GM21423 (cell line): ENCODE data around the gene GABBR2.

Source experiments
- ATAC-seq: cut with Tn5 transposase; IDR thresholded peaks from one replicate; pipeline ENCODE4 v1.9.1; 2021; ENCODE audit warnings: mild to moderate bottlenecking, moderate library complexity; ENCODE audit not compliant: unreplicated experiment

Gene GABBR2

DNA sequence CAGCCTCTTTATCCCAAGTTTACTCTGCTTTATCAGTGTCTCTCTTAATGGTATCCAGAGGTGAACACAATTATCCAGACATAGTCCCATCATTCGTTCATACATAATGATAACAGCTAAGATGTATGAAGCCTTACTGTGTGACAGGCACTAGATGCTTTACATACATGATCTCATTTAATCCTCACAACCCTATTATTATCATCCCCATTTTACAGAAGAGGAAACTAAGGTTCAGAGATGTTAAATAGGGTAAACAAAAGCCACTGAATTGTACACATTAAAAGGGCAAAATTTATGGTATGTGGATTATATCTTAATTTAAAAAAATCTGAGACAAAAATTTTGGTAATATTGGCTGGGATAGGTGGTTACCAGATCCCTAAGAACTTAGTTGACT is 329.2 kb downstream of the GABBR2 start:
- no peak for ATAC-seq

GRCh38 chr9:98378794-98379193 is 329.9 kb downstream of the GABBR2 start:
- no peak for ATAC-seq

DNA sequence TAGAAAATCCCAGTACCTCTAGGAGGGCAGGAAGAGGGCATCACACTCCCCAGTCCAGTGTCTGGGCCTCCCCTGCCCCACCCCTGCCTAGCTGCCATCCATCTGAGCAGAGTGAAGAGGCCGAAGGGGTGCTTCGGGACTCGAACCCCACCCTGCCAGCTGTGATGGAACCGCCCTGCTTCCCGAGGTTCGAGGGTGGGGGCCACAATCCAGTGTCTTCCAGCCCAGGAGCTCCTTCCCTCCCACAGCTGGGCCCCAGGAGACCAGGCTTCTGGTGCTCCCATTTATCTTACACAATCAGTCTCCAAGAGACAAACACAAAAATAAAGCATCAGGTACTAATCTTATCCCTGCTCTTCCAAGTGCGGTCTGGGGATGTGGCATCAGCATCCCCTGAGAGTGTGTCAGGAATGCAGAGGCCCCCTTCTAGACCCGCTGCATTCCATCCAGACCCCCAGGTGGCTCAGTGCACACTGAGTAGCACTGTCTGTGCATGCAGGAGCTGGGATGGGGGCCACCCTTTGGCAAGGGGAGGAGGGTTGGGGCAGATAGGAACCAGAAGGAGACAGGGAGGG is 330.4 kb downstream of the GABBR2 start:
- no peak for ATAC-seq

GRCh38 chr9:98375138-98375726 is 333.5 kb downstream of the GABBR2 start:
- ATAC-seq: peak; percentile 56

DNA sequence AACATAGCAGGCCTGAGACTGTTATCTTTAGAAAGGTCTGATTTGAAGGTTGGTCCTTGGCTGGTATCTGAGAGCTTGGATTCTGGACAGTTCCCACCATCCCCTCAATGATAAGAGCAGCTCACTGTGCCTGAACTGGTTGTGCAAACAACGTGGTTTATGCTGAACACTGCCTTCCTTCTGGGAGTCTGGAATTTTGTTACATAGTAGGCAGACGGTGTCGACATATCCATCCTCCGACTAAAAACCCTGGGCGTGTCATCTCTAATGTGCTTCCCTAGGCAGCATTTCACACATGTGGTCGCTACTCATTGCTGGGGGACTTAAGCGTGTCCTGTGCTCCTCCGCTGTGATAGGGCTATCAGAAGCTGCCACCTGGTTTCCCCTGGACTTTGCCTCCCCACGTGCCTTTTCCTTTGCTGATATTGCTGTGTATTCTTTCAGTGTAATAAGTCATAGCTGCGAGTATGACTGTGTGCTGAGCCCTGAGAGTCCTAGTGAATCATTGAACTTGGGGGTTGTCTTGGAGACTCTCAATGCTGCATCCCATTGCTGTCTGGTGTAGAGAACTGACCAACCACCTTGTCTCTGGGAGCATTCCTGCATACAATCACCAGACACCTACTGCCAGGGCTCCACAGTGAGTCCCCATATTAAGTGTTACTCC is 334.2 kb downstream of the GABBR2 start:
- peak; percentile 30 for ATAC-seq

DNA sequence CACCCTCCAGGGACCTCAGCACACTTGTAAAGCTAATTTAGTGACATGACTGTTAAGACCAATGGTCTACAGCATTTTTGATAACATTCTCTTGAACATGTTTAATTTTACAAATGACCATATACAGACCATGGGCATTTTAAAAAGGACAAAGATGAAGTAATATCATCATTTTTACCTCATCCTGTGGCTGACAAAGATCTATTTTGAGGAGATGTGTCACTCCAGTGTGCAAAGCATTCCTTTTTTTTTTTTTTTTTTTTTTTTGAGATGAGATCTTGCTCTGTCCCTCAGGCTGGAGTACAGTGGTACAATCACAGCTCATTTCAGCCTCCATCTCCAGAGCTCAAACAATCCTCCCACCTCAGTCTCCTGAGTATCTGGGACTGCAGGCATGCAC is 335.1 kb downstream of the GABBR2 start:
- ATAC-seq: no peak

GRCh38 chr9:98372077-98372836 is 336.5 kb downstream of the GABBR2 start:
- ATAC-seq: no peak

GRCh38 chr9:98370976-98371315 is 337.8 kb downstream of the GABBR2 start:
- ATAC-seq: no peak

GRCh38 chr9:98370300-98370975 is 338.3 kb downstream of the GABBR2 start:
- ATAC-seq: no peak

DNA sequence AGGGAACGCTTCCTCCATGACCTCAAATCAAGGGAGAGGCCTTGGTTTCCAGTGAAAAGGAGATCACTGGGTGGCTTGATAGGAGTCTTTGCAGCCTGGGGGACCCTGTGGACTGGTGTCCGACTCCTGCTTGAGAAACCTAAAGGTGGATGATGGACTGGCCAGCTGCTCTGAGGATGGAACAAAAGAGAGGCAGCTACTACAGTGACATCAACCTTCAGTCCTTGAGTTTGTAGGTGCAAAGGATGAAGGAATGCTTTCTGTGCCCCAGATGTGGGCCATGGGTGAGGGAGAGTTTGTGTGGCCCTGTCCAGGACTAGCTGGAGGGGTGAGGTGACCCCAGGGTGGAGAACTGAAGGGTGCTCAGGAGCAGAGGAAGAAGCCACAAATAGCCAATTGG is 338.8 kb downstream of the GABBR2 start:
- no peak for ATAC-seq

GRCh38 chr9:98369471-98369870 is 339.3 kb downstream of the GABBR2 start:
- no peak for ATAC-seq

- ATAC-seq: no peak
Measured at GRCh38 chr9:98369066-98369425, 339.7 kb downstream of the GABBR2 start.

DNA sequence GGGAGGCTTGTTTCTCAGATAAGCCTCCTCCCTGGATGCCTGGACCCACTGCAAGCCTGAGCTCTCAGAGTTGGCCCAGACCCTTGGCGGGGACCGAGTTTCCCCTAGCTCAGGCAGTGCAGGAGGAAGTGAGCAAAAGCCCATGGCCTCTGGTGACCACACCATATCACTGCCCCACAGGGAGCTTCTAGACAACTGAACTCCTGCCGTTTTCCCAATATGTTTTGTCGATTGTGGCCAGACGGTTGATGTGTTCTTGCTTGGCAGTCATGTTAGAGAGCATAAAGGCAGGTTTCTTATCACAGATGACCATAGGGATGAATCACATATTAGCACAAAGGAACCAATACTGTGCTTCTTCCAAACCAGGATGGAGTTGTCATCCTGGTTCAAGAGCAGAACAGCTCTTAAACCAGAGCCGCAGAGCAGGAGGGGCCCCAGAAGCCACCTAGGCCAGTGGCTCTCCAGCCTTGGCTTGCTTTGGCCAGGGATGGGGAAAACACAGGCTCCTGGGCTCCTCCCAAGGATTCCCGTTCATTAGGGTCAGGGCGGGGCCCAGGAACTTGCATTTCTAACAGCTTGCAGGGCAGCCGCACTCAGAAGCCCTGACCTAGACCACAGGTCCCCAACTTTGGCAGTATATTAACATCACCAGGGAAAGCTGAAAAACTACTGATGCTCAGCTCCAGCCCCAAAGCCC is 340.2 kb downstream of the GABBR2 start:
- ATAC-seq: no peak

DNA sequence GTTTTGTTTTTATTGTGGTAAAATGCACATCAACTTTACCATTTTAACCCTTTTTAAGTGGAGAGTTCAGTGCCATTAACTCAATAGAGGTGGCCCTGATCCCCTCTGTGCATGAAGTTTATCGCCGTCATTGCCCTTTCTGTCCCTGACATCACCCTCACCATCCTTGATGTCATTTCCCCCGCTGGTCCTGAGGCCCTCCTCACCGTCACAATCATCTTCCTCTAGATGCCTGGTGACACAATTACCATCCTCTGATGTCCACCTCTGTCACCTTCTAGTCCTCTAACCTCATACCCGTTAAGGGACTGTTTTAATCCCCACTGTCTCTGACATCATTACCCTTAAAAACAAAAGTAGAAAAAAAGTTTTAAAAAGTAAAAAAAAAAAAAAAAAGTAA is 340.8 kb downstream of the GABBR2 start:
- ATAC-seq: no peak

GRCh38 chr9:98367371-98367900 is 341.3 kb downstream of the GABBR2 start:
- no peak for ATAC-seq

- no peak for ATAC-seq
Measured at GRCh38 chr9:98365781-98366180, 343.0 kb downstream of the GABBR2 start.

DNA sequence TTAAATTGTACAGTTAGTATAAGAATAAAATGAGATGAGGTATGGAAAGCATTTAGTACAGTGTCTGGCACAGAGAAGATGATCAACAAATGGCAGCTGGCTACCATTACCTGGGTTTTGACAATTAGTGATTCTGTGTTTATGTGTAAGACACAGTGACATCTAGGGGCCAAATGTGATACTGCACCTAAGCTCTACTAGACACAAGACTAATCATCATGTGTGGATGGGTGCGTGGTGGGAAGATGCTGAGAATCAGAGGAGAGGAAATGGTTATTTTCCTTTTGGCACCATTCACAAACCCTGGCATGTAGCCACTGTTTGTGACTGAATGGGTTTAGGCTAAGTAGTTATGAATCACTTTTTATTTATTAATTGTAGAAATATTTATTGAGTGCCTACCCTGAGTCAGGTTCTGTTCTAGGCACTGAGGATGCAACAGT is 343.5 kb downstream of the GABBR2 start:
- no peak for ATAC-seq

DNA sequence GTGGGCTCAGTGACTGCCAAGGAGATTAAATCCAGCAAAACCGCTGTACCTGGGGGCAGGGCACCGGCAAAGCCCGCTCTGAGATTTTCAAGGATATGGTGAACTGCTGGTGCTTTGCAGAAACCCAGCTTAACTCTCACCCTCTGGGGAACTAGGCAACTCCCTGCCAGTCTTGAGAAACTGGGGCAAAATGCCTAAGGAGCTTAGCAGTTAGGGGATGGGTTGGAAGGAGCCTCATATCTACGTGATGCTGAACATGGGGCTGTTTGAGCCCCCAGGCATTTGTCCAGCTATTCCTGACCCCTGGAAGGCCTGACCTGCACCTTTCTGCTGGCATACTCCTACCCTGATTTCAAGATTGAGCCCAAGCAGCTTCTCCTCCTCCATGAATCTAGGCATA is 344.6 kb downstream of the GABBR2 start:
- ATAC-seq: no peak

DNA sequence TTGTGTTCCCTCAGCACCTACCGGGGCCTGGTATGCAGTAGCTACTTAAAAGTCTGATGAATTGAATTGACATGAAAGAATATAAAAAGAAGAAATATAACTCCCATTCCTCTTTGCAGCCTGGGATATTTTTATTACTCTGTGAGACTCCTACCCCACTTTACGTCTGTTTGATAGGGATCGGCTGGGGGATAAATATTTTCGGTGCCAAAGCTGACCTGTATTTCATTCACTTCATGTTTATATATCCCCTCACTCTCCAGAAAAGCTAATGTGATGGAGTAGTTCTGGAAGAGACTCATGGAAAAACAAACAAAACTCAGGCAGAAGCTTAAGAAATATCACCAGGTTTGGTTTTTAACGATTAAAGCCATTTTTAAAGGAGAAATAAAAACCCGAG is 345.1 kb downstream of the GABBR2 start:
- ATAC-seq: no peak

DNA sequence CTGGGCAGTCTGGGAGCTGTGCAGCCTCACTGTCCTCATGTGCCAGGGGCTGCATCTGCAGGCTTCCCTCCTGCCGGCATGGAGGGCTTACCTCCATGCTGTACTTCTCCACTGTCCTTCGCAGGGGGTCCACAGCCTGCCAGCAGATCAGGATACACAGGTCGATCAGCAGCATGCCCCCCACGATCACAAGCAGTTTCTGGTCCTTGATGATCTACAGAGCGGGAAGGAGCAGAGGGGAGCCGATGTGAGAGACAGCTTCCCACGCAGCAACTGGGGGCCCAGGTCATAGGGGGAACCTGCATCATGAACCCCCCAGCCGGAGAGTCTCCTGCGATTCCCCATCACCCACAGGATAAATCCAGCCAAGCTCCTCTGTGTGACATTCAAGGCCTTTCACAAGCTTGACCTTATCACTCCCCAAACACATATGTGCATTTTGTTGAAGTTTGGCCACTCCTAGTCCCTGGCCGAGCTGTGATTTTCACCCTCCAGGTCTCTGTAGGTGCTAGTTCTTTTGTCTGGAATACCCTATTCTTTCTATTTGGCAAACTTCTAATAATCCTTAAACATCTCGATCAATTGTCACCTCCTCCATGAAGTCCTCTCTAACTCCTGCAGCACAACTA is 346.0 kb downstream of the GABBR2 start:
- no peak for ATAC-seq
